K562 (cell line): ENCODE measurements around the gene PHKG2. TPM values are rescaled to one million over a fixed set of nuclear protein-coding genes. Genes with fewer than 3 reads are reported as not detected.
A peak's percentile ranks its signal among the peaks of the same experiment; 100 is the strongest.

Experiments
- ATAC-seq: fragments of 200-7000 bp; cut with Tn5 transposase; 3 replicates; pipeline ENCODE4 v1.9.1; 2020; ENCODE audit warnings: moderate library complexity
- BruUV-seq: library from RNA; stranded (reverse); fragments of 400-500 nt; replicated peaks from 2 replicates; lab custom pipeline; 2021; lab: Mats Ljungman, UMichigan
- CTCF ChIA-PET: fragments of 300-600 bp; formaldehyde crosslinking; extraction: SDS; loops from one replicate; lab custom pipeline; 2021; ENCODE audit warnings: low intra/inter-chr PET ratio; lab: Yijun Ruan, JAX
- POLR2A ChIA-PET: fragments of 300-600, 350-650 bp; sonication (Branson Sonifier 250); formaldehyde crosslinking; extraction: SDS; loops from one replicate; lab custom pipeline; 2021; ENCODE audit warnings: antibody characterized with exemption, inconsistent platforms; lab: Yijun Ruan, JAX
- DNase-seq, 4 experiments: peaks; one replicate each; pipeline versions ENCODE4 v3.0.0 to v3.0.0-alpha.2; 2011 to 2018; ENCODE audit warnings: low spot score in 3 of 4, mixed read lengths in 3 of 4; ENCODE audit errors: extremely low read depth in 1 of 4
- FAIRE-seq: peaks from 2 replicates; lab custom pipeline; 2011; peaks lifted over from hg19 to GRCh38; lab: Jason Lieb, UNC
- H2AFZ ChIP-seq: 2 replicates; pipeline ENCODE4 v1.6.0; 2011; ENCODE audit warnings: low read depth, low read length, control low read depth, inconsistent platforms
- H3K27ac ChIP-seq: fragments of 200-600 bp; 3 replicates; pipeline ENCODE4 v1.8.0; 2011; ENCODE audit warnings: low read depth, mild to moderate bottlenecking, control low read depth, inconsistent platforms, low read length, moderate library complexity, mixed read lengths; ENCODE audit errors: extremely low read depth
- H3K27me3 ChIP-seq, 2 experiments: fragments of 300-600 bp in 1 of 2; 2 replicates in 1 of 2; 3 replicates in 1 of 2; pipeline versions ENCODE4 v1.6.0 to v1.8.0; 2011; ENCODE audit warnings: inconsistent platforms in 2 of 2, low read length in 2 of 2, mild to moderate bottlenecking in 1 of 2, mixed read lengths in 1 of 2, moderate library complexity in 1 of 2; ENCODE audit not compliant: control insufficient read depth in 2 of 2, insufficient read depth in 2 of 2
- H3K36me3 ChIP-seq: fragments of 300-600 bp; 3 replicates; pipeline ENCODE4 v1.8.0; 2011; ENCODE audit warnings: mild to moderate bottlenecking, low read length, inconsistent platforms; ENCODE audit not compliant: control insufficient read depth, insufficient read depth
- H3K4me1 ChIP-seq, 2 experiments: fragments of 200-600 bp in 1 of 2; replicated peaks in 1 of 2; 2 replicates in 1 of 2; 3 replicates in 1 of 2; pipeline versions ENCODE4 v1.5.1 to v1.8.0; 2011; ENCODE audit warnings: inconsistent platforms in 2 of 2, low read length in 2 of 2, mild to moderate bottlenecking in 1 of 2, mixed read lengths in 1 of 2, moderate library complexity in 1 of 2; ENCODE audit not compliant: control insufficient read depth in 2 of 2, insufficient read depth in 2 of 2
- H3K4me2 ChIP-seq: 2 replicates; pipeline ENCODE4 v1.6.1; 2011; ENCODE audit warnings: low read length, control low read depth, inconsistent platforms, mixed read lengths; ENCODE audit not compliant: insufficient read depth
- H3K4me3 ChIP-seq: fragments of 200-600 bp; sonication (generic), shearing (Covaris generic); 2 replicates; pipeline ENCODE4 v1.5.1; 2016; ENCODE audit warnings: control low read depth, inconsistent platforms
- H3K79me2 ChIP-seq: fragments of 200-600 bp; 3 replicates; pipeline ENCODE4 v1.8.0; 2011; ENCODE audit warnings: low read length, inconsistent platforms; ENCODE audit not compliant: control insufficient read depth, insufficient read depth
- H3K9ac ChIP-seq, 2 experiments: 2 replicates each; pipeline versions ENCODE4 v1.6.0 to v1.6.1; 2011; ENCODE audit warnings: low read depth in 2 of 2, low read length in 2 of 2, control low read depth in 1 of 2, inconsistent platforms in 1 of 2, mild to moderate bottlenecking in 1 of 2, mixed read lengths in 1 of 2; ENCODE audit not compliant: insufficient read depth in 1 of 2
- H3K9me1 ChIP-seq: one replicate; pipeline ENCODE4 v1.6.0; 2011; ENCODE audit warnings: inconsistent platforms, mild to moderate bottlenecking, low read length, moderate library complexity; ENCODE audit not compliant: control insufficient read depth, insufficient read depth
- H3K9me3 ChIP-seq: replicated peaks from 2 replicates; pipeline ENCODE4 v1.5.1; 2011; ENCODE audit warnings: low read depth, low read length, inconsistent platforms; ENCODE audit not compliant: control insufficient read depth, insufficient read depth
- H4K20me1 ChIP-seq: replicated peaks from 2 replicates; pipeline ENCODE4 v1.6.1; 2011; ENCODE audit warnings: low read length, inconsistent platforms, mixed read lengths; ENCODE audit not compliant: control insufficient read depth, insufficient read depth
- FIP1L1 ChIP-seq: fragments of 200-400 bp; formaldehyde crosslinking; IDR thresholded peaks from 2 replicates; pipeline ENCODE4 v1.6.1; 2018; ENCODE audit warnings: mild to moderate bottlenecking, low read depth, low read length; ENCODE audit not compliant: poor library complexity, severe bottlenecking
- FOXP1 ChIP-seq: sonication (generic); formaldehyde crosslinking; IDR thresholded peaks from 2 replicates; pipeline ENCODE4 v1.8.0; 2022; ENCODE audit warnings: mild to moderate bottlenecking, missing genetic modification reagents
- POLR2AphosphoS5 ChIP-seq: IDR thresholded peaks from 2 replicates; pipeline ENCODE4 v1.6.1; 2011; ENCODE audit warnings: mild to moderate bottlenecking, low read depth, low read length, moderate library complexity; ENCODE audit not compliant: control insufficient read depth, insufficient read depth
- TARDBP ChIP-seq: fragments of 450-650 bp; IDR thresholded peaks from 2 replicates; pipeline ENCODE4 v1.6.1; 2016
- ZBTB11 ChIP-seq, 3 experiments: fragments of 200-800 bp in 1 of 3; fragments of 250-450 bp in 1 of 3; fragments of 450-650 bp in 1 of 3; sonication (Bioruptor Pico) in 1 of 3; sonication (Bioruptor generic) in 1 of 3; formaldehyde crosslinking in 1 of 3; IDR thresholded peaks; 2 replicates each; pipeline versions ENCODE4 v1.6.1 to v1.8.0; 2016 to 2022; ENCODE audit warnings: mild to moderate bottlenecking in 2 of 3, missing genetic modification characterization in 2 of 3, missing compliant biosample characterization in 1 of 3, moderate library complexity in 1 of 3
- ZNF124 ChIP-seq: sonication (generic); formaldehyde crosslinking; IDR thresholded peaks from 2 replicates; pipeline ENCODE4 v1.8.1; 2022; ENCODE audit warnings: missing genetic modification reagents
- ZNF143 ChIP-seq: sonication (generic); formaldehyde crosslinking; IDR thresholded peaks from 2 replicates; pipeline ENCODE4 v1.9.0; 2022; ENCODE audit warnings: mild to moderate bottlenecking, missing genetic modification reagents
- WGBS: fragments of 100-300 bp; shearing (Covaris generic); methylation state at CpG from one replicate; pipeline ENCODE4 v1.1.6; 2016; ENCODE audit warnings: low coverage, mixed read lengths; ENCODE audit not compliant: insufficient coverage; ENCODE audit errors: missing lambda C conversion rate; 5-methylcytosine and 5-hydroxymethylcytosine counted together
- in situ Hi-C: fragments of 300-500 bp; cut with MboI; formaldehyde crosslinking; loops from 4 replicates; pipeline ENCODE4 v1.15.0; 2018; ENCODE audit warnings: inconsistent platforms, mixed read lengths
- intact Hi-C: fragments of 100-400 bp; cut with micrococcal nuclease; formaldehyde crosslinking; loops from 2 replicates; pipeline ENCODE4 v1.14.2; 2022
- polyA plus RNA-seq, 8 experiments: library from polyadenylated mRNA; depleted of rRNA in 4 of 8; stranded (reverse) in 5 of 8; unstranded in 3 of 8; fragments of >200 nt; fragmentation: Nextera tagmentation in 2 of 8; fragmentation: Illumina TruSeq in 1 of 8; extraction: Ambion mirVana in 2 of 8; extraction: Trizol in 1 of 8; gene quantifications; 2 replicates each; pipeline versions ENCODE4 v1.2.1 to v1.2.3, GENCODE V29; 2011 to 2014; ENCODE audit warnings: inconsistent platforms in 1 of 8, missing spikeins in 1 of 8
- total RNA-seq, 7 experiments: library from RNA; depleted of rRNA in 6 of 7; stranded (reverse); fragments of >200 nt in 6 of 7; fragmentation: Illumina TruSeq in 2 of 7; extraction: Trizol in 2 of 7; gene quantifications; 2 replicates each; pipeline versions ENCODE4 v1.2.1 to v1.2.3, GENCODE V29; 2011 to 2021; ENCODE audit warnings: low replicate concordance in 1 of 7

Gene PHKG2
- total and polyA plus RNA-seq, 9 of the 15 experiments (the other 6 are each of a cell fraction or from before 2014, with no cell fraction given) = 5.8 to 54.2 (median 30.7) TPM

GRCh38 chr16:30762991-30763725, 14.9 kb downstream of the PHKG2 start:
- Histone ChIP-seq H3K9me1 (no peaks in the 10 kb centered on the region), H2AFZ (no peak overlapping the region), H3K27ac (peak overlapping the region; percentile 87), H3K36me3 (peaks cover 77% of the 10 kb centered on the region), H3K4me1 (peaks cover 19 to 51% of the 10 kb centered on the region in 2 experiments; a peak in 4 of 5 replicates), H3K79me2 (peaks cover 42% of the 10 kb centered on the region), H3K27me3 (no peaks in the 10 kb centered on the region), H3K9ac (peak overlapping the region; percentile 96), H3K4me3 (peak overlapping the region; percentile 88), H3K4me2 (peak overlapping the region; percentile 94), H4K20me1 (no peaks in the 10 kb centered on the region), H3K9me3 (no peaks in the 10 kb centered on the region)
- no peak for TF ChIP-seq ZNF124 (CRISPR knock-in tag)
- TF ChIP-seq ZNF143 = 0 out of 2 replicates have a peak, but pooled peaks have one; percentile 33
- ATAC-seq (no peak), DNase-seq (no peak), FAIRE-seq (peak; percentile 32)
- BruUV-seq = no TSS peak
- in situ Hi-C loops (no loop called here), intact Hi-C loops (loop anchor here (2.0 to 5.0 kb wide), 3 partner anchors 14 to 160 kb away; partner anchors contain the start of genes FBXL19 and PHKG2)
- POLR2A ChIA-PET = interaction anchor here (0.5 to 1.4 kb wide), 2 partner anchors 12 to 33 kb away, joined by 3 to 5 read pairs; no protein-coding TSS in a partner anchor
- CTCF ChIA-PET = no interaction called here
- 54% methylated on average over 14 of the region's 15 CpGs for WGBS

GRCh38 chr16:30764086-30764485, 15.9 kb downstream of the PHKG2 start:
- TF ChIP-seq POLR2AphosphoS5 (no peak), FIP1L1 (no peak), TARDBP (no peak), FOXP1 (no peak), ZBTB11 (CRISPR knock-in tag; IDR thresholded peaks at IDR 0.05) (no peak)
- TF ChIP-seq, all 486 proteins: peak for 0
- ATAC-seq (no peak), FAIRE-seq (no peak), DNase-seq (no peak)
- H3K9ac ChIP-seq = peak overlapping the region; percentile 66 to 96; a peak in 2 of 4 replicates
- BruUV-seq = no TSS peak
- intact Hi-C loops = loop anchor here (5.0 kb wide), 1 partner anchor 48 kb away; no protein-coding TSS in a partner anchor
- H3K4me3 ChIP-seq = no peak overlapping the region
- in situ Hi-C loops = no loop called here
- H3K4me1 ChIP-seq = peaks cover 19 to 49% of the 10 kb centered on the region in 2 experiments; a peak in 4 of 5 replicates
- ChIA-PET CTCF (no interaction called here), POLR2A (interaction anchor here (0.5 to 2.2 kb wide), 4 partner anchors 10 to 16 kb away, joined by 3 to 13 read pairs (median 6); partner anchors contain the start of gene PHKG2)
- no peak overlapping the region for H2AFZ ChIP-seq
- H3K4me2 ChIP-seq = 0 out of 2 replicates have a peak overlapping the region, but pooled peaks have one; percentile 94
- H3K9me3 ChIP-seq = no peaks in the 10 kb centered on the region
- no peaks in the 10 kb centered on the region for H3K9me1 ChIP-seq
- peaks cover 78% of the 10 kb centered on the region for H3K36me3 ChIP-seq
- H4K20me1 ChIP-seq = no peaks in the 10 kb centered on the region
- no peaks in the 10 kb centered on the region for H3K27me3 ChIP-seq
- H3K27ac ChIP-seq = no peak overlapping the region; the same call in 2 of the 3 replicates
- 88% methylated on average over 11 of the region's 11 CpGs for WGBS
- peaks cover 42% of the 10 kb centered on the region for H3K79me2 ChIP-seq
